HepG2 (cell line): ENCODE results near the gene MEI1. TPM values are rescaled to one million over a fixed set of nuclear protein-coding genes. Genes with fewer than 3 reads are reported as not detected.
A peak's percentile ranks its signal among the peaks of the same experiment; 100 is the strongest.

Source experiments
- GTF3A ChIP-seq: sonication (generic); formaldehyde crosslinking; conservative IDR thresholded peaks from 2 replicates; pipeline ENCODE4 v1.4.0; 2020; ENCODE audit warnings: mild to moderate bottlenecking, missing genetic modification reagents
- HOXA9 ChIP-seq: sonication (generic); formaldehyde crosslinking; IDR thresholded peaks from 2 replicates; pipeline ENCODE4 v1.8.1; 2022; ENCODE audit warnings: missing genetic modification reagents, mild to moderate bottlenecking, moderate library complexity, borderline replicate concordance
- NCOA2 ChIP-seq: sonication (generic); formaldehyde crosslinking; IDR thresholded peaks from 2 replicates; pipeline ENCODE4 v1.8.0; 2022; ENCODE audit warnings: inconsistent platforms
- NR2F2 ChIP-seq: IDR thresholded peaks from 2 replicates; pipeline ENCODE4 v1.6.1; 2012; ENCODE audit warnings: low read depth, inconsistent platforms, borderline replicate concordance
- NR3C1 ChIP-seq: sonication (generic); formaldehyde crosslinking; IDR thresholded peaks from 2 replicates; pipeline ENCODE4 v1.4.0; 2020; ENCODE audit warnings: missing genetic modification reagents
- RFXAP ChIP-seq: sonication (generic); formaldehyde crosslinking; IDR thresholded peaks from 2 replicates; pipeline ENCODE4 v1.4.0; 2020; ENCODE audit warnings: missing genetic modification reagents, borderline replicate concordance
- RXRA ChIP-seq: sonication (generic); formaldehyde crosslinking; IDR thresholded peaks from 2 replicates; pipeline ENCODE4 v1.5.1; 2020; ENCODE audit warnings: missing genetic modification reagents
- SPEN ChIP-seq: sonication (generic); formaldehyde crosslinking; IDR thresholded peaks from 2 replicates; pipeline ENCODE4 v1.5.1; 2020; ENCODE audit warnings: low read depth, mild to moderate bottlenecking, missing genetic modification reagents
- STAG1 ChIP-seq: sonication (generic); formaldehyde crosslinking; IDR thresholded peaks from 2 replicates; pipeline ENCODE4 v1.4.0; 2020; ENCODE audit warnings: missing genetic modification reagents
- TAF15 ChIP-seq: fragments of 200-400 bp; formaldehyde crosslinking; IDR thresholded peaks from one replicate; pipeline ENCODE4 v1.6.1; 2018; ENCODE audit warnings: mild to moderate bottlenecking, low read depth, low read length; ENCODE audit not compliant: poor library complexity, severe bottlenecking
- ZFP62 ChIP-seq: sonication (generic); formaldehyde crosslinking; IDR thresholded peaks from 2 replicates; pipeline ENCODE4 v1.4.0; 2020; ENCODE audit warnings: missing genetic modification reagents
- ZNF3 ChIP-seq: IDR thresholded peaks from 2 replicates; pipeline ENCODE4 v1.7.0; 2017; ENCODE audit warnings: inconsistent platforms
- ZNF549 ChIP-seq: sonication (generic); formaldehyde crosslinking; IDR thresholded peaks from 2 replicates; pipeline ENCODE4 v1.5.0; 2020; ENCODE audit warnings: missing genetic modification reagents
- ZNF619 ChIP-seq: sonication (generic); formaldehyde crosslinking; IDR thresholded peaks from 2 replicates; pipeline ENCODE4 v1.4.0; 2020; ENCODE audit warnings: mild to moderate bottlenecking, missing genetic modification reagents
- ZNF761 ChIP-seq: sonication (generic); formaldehyde crosslinking; conservative IDR thresholded peaks from 2 replicates; pipeline ENCODE4 v1.4.0; 2020; ENCODE audit warnings: mild to moderate bottlenecking, missing genetic modification reagents
- ZSCAN31 ChIP-seq: sonication (generic); formaldehyde crosslinking; IDR thresholded peaks from 2 replicates; pipeline ENCODE4 v1.5.0; 2020; ENCODE audit warnings: low read depth, mild to moderate bottlenecking, missing genetic modification reagents
- polyA plus RNA-seq, 8 experiments: library from polyadenylated mRNA; depleted of rRNA in 3 of 8; stranded (reverse) in 7 of 8; unstranded in 1 of 8; fragments of >200 nt; fragmentation: Illumina TruSeq in 4 of 8; extraction: Trizol in 4 of 8; gene quantifications; 2 replicates each; pipeline versions ENCODE4 v1.2.1 to v1.2.3, GENCODE V29; 2011 to 2016; ENCODE audit warnings: low read depth in 4 of 8, missing spikeins in 1 of 8, mixed read lengths in 1 of 8; ENCODE audit not compliant: insufficient read depth in 1 of 8
- total RNA-seq, 5 experiments: library from RNA; depleted of rRNA; stranded (reverse); fragments of >200 nt; fragmentation: Illumina TruSeq; extraction: Trizol; gene quantifications; 2 replicates each; pipeline ENCODE4 v1.2.3, GENCODE V29; 2016; ENCODE audit warnings: low read depth in 1 of 5
- TF ChIP-seq, protein P1 (sequence below): sonication (generic); formaldehyde crosslinking; IDR thresholded peaks from 2 replicates; pipeline ENCODE4 v1.4.0; 2020; ENCODE audit warnings: missing genetic modification reagents, borderline replicate concordance
- TF ChIP-seq, protein P2 (sequence below): sonication (generic); formaldehyde crosslinking; IDR thresholded peaks from 2 replicates; pipeline ENCODE4 v1.9.0; 2021; ENCODE audit warnings: missing genetic modification reagents, mild to moderate bottlenecking, borderline replicate concordance
- TF ChIP-seq, protein P3 (sequence below): sonication (generic); formaldehyde crosslinking; IDR thresholded peaks from 2 replicates; pipeline ENCODE4 v1.8.1; 2023; ENCODE audit warnings: mild to moderate bottlenecking, missing genetic modification reagents, borderline replicate concordance
- TF ChIP-seq, protein P4 (sequence below): sonication (generic); formaldehyde crosslinking; IDR thresholded peaks from 2 replicates; pipeline ENCODE4 v1.4.0; 2020; ENCODE audit warnings: mild to moderate bottlenecking, low read depth, missing genetic modification reagents
- TF ChIP-seq, protein P5 (sequence below): sonication (generic); formaldehyde crosslinking; IDR thresholded peaks from 2 replicates; pipeline ENCODE4 v1.4.0; 2020; ENCODE audit warnings: missing genetic modification reagents, borderline replicate concordance

The MEI1 gene
- total and polyA plus RNA-seq, 2 of the 13 experiments (the other 11 are each of a cell fraction or from before 2014, with no cell fraction given) = 0.75 to 1.9 TPM

DNA sequence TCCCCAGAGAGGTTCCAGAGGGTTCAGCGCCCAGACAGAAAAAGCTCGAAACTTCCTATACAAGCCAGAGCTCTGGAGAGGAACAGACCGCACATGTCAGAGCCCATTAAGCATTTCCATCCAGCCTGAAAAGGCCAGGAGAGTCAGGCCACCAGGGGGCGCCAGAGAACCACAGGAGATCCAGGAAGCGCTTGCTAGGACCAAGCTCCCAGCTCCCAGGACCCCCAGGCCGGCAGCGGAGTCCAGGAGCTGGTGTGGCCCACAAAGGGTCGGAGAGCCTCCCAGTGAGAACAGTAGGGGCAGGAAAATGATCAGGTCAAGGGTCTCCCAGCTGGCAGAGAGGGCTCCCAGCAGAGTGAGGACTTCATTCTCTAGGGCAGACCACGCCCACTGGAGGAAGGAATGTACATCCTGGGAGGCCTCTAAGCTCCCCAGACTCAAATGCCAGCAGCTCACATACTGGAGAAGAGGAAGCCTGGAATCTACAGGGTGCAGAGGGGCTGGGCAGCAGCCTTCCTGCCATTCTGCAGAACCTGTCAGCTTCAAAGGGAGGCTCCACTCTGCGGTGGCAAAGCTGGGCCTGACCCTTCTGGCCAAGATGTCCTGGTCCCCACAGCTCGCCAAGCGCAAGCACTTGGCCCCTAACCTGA lies 2.1 kb upstream of the MEI1 start (continued):
- TF ChIP-seq, protein P1, sequence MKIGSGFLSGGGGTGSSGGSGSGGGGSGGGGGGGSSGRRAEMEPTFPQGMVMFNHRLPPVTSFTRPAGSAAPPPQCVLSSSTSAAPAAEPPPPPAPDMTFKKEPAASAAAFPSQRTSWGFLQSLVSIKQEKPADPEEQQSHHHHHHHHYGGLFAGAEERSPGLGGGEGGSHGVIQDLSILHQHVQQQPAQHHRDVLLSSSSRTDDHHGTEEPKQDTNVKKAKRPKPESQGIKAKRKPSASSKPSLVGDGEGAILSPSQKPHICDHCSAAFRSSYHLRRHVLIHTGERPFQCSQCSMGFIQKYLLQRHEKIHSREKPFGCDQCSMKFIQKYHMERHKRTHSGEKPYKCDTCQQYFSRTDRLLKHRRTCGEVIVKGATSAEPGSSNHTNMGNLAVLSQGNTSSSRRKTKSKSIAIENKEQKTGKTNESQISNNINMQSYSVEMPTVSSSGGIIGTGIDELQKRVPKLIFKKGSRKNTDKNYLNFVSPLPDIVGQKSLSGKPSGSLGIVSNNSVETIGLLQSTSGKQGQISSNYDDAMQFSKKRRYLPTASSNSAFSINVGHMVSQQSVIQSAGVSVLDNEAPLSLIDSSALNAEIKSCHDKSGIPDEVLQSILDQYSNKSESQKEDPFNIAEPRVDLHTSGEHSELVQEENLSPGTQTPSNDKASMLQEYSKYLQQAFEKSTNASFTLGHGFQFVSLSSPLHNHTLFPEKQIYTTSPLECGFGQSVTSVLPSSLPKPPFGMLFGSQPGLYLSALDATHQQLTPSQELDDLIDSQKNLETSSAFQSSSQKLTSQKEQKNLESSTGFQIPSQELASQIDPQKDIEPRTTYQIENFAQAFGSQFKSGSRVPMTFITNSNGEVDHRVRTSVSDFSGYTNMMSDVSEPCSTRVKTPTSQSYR (CRISPR knock-in tag) = no peak
- TF ChIP-seq GTF3A (CRISPR knock-in tag) (no peak), ZNF619 (CRISPR knock-in tag) (no peak), SPEN (CRISPR knock-in tag) (no peak), HOXA9 (CRISPR knock-in tag) (no peak), ZFP62 (CRISPR knock-in tag) (no peak), TAF15 (no peak), RFXAP (no peak), RXRA (no peak; the same call in 1 of the 2 replicates), NR3C1 (CRISPR knock-in tag) (no peak), STAG1 (peak; percentile 91), NCOA2 (0 out of 2 replicates have a peak, but pooled peaks have one; percentile 27), ZNF3 (CRISPR knock-in tag) (no peak), ZSCAN31 (CRISPR knock-in tag) (0 out of 2 replicates have a peak, but pooled peaks have one; percentile 38), NR2F2 (no peak), ZNF761 (CRISPR knock-in tag) (no peak), ZNF549 (CRISPR knock-in tag) (no peak)
- TF ChIP-seq, protein P2, sequence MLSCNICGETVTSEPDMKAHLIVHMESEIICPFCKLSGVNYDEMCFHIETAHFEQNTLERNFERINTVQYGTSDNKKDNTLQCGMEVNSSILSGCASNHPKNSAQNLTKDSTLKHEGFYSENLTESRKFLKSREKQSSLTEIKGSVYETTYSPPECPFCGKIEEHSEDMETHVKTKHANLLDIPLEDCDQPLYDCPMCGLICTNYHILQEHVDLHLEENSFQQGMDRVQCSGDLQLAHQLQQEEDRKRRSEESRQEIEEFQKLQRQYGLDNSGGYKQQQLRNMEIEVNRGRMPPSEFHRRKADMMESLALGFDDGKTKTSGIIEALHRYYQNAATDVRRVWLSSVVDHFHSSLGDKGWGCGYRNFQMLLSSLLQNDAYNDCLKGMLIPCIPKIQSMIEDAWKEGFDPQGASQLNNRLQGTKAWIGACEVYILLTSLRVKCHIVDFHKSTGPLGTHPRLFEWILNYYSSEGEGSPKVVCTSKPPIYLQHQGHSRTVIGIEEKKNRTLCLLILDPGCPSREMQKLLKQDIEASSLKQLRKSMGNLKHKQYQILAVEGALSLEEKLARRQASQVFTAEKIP = no peak
- TF ChIP-seq, protein P3, sequence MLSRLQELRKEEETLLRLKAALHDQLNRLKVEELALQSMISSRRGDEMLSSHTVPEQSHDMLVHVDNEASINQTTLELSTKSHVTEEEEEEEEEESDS (CRISPR knock-in tag) = no peak
- TF ChIP-seq, protein P4, sequence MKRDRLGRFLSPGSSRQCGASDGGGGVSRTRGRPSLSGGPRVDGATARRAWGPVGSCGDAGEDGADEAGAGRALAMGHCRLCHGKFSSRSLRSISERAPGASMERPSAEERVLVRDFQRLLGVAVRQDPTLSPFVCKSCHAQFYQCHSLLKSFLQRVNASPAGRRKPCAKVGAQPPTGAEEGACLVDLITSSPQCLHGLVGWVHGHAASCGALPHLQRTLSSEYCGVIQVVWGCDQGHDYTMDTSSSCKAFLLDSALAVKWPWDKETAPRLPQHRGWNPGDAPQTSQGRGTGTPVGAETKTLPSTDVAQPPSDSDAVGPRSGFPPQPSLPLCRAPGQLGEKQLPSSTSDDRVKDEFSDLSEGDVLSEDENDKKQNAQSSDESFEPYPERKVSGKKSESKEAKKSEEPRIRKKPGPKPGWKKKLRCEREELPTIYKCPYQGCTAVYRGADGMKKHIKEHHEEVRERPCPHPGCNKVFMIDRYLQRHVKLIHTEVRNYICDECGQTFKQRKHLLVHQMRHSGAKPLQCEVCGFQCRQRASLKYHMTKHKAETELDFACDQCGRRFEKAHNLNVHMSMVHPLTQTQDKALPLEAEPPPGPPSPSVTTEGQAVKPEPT (CRISPR knock-in tag) = no peak
- TF ChIP-seq, protein P5, sequence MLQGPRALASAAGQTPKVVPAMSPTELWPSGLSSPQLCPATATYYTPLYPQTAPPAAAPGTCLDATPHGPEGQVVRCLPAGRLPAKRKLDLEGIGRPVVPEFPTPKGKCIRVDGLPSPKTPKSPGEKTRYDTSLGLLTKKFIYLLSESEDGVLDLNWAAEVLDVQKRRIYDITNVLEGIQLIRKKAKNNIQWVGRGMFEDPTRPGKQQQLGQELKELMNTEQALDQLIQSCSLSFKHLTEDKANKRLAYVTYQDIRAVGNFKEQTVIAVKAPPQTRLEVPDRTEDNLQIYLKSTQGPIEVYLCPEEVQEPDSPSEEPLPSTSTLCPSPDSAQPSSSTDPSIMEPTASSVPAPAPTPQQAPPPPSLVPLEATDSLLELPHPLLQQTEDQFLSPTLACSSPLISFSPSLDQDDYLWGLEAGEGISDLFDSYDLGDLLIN (CRISPR knock-in tag) = no peak
